Hepatocyte (in vitro differentiated cells): ENCODE measurements around the gene PROSER2. TPM values are rescaled to one million over a fixed set of nuclear protein-coding genes. Genes with fewer than 3 reads are reported as not detected.

Source experiments
- DNase-seq: peaks from one replicate; pipeline ENCODE4 v3.0.0-alpha.2; 2016; ENCODE audit warnings: low spot score
- H2AFZ ChIP-seq: fragments of 200-600 bp; sonication (generic); 2 replicates; pipeline ENCODE4 v1.6.0; 2016; ENCODE audit warnings: antibody characterized with exemption, mild to moderate bottlenecking
- H3K27ac ChIP-seq: fragments of 200-600 bp; sonication (generic); 2 replicates; pipeline ENCODE4 v1.5.1; 2016; ENCODE audit warnings: mild to moderate bottlenecking
- H3K27me3 ChIP-seq: fragments of 200-600 bp; sonication (generic); 2 replicates; pipeline ENCODE4 v1.6.1; 2016
- H3K36me3 ChIP-seq: fragments of 200-600 bp; sonication (generic); replicated peaks from 2 replicates; pipeline ENCODE4 v1.5.1; 2016; ENCODE audit warnings: low read depth; ENCODE audit not compliant: insufficient read depth
- H3K4me1 ChIP-seq: fragments of 200-600 bp; sonication (generic); 2 replicates; pipeline ENCODE4 v1.5.1; 2016; ENCODE audit warnings: mild to moderate bottlenecking, moderate library complexity; ENCODE audit not compliant: insufficient read depth
- H3K4me2 ChIP-seq: fragments of 200-600 bp; sonication (generic); 2 replicates; pipeline ENCODE4 v1.6.0; 2016
- H3K4me3 ChIP-seq: fragments of 200-600 bp; sonication (generic); 2 replicates; pipeline ENCODE4 v1.5.1; 2016; ENCODE audit warnings: mild to moderate bottlenecking
- H3K79me2 ChIP-seq: fragments of 200-600 bp; sonication (generic); 2 replicates; pipeline ENCODE4 v1.6.0; 2017; ENCODE audit warnings: mild to moderate bottlenecking
- H3K9me2 ChIP-seq: fragments of 200-600 bp; sonication (generic); replicated peaks from 2 replicates; pipeline ENCODE4 v1.6.0; 2017; ENCODE audit warnings: mild to moderate bottlenecking; ENCODE audit not compliant: insufficient read depth
- H3K9me3 ChIP-seq: fragments of 200-600 bp; sonication (generic); 2 replicates; pipeline ENCODE4 v1.5.1; 2016; ENCODE audit warnings: low read depth, mild to moderate bottlenecking
- H4K20me1 ChIP-seq: fragments of 200-600 bp; sonication (generic); 2 replicates; pipeline ENCODE4 v1.6.0; 2016; ENCODE audit warnings: mild to moderate bottlenecking; ENCODE audit not compliant: insufficient read depth, poor library complexity, severe bottlenecking
- EZH2 ChIP-seq: fragments of 200-600 bp; sonication (generic); IDR thresholded peaks from 2 replicates; pipeline ENCODE4 v1.6.1; 2016; ENCODE audit warnings: antibody characterized with exemption, mild to moderate bottlenecking, borderline replicate concordance
- EZH2phosphoT487 ChIP-seq: fragments of 200-600 bp; sonication (generic); IDR thresholded peaks from one replicate; pipeline ENCODE4 v1.6.1; 2018; ENCODE audit warnings: antibody characterized with exemption, mild to moderate bottlenecking, low read depth, moderate library complexity; ENCODE audit not compliant: unreplicated experiment, severe bottlenecking
- WGBS: methylation state at CpG from one replicate; pipeline ENCODE4 v1.1.6; 2016; ENCODE audit warnings: low lambda C conversion rate; ENCODE audit errors: missing lambda C conversion rate; 5-methylcytosine and 5-hydroxymethylcytosine counted together
- polyA plus RNA-seq: library from polyadenylated mRNA; unstranded; fragments of >200 nt; fragmentation: Nextera tagmentation; extraction: Ambion mirVana; gene quantifications from 2 replicates; pipeline ENCODE4 v1.2.1, GENCODE V29; 2016
- total RNA-seq: library from RNA; depleted of rRNA; stranded (reverse); fragments of >200 nt; gene quantifications from 2 replicates; pipeline ENCODE4 v1.2.3, GENCODE V29; 2014
- TF ChIP-seq, protein P1 (sequence below): fragments of 200-600 bp; sonication (generic); IDR thresholded peaks from 2 replicates; pipeline ENCODE4 v1.5.1; 2016; ENCODE audit warnings: antibody characterized with exemption, mild to moderate bottlenecking; ENCODE audit not compliant: poor library complexity

PROSER2 gene
- total and polyA plus RNA-seq, 2 experiments from 2014 or later, result 13.3 to 39.9 TPM

DNA sequence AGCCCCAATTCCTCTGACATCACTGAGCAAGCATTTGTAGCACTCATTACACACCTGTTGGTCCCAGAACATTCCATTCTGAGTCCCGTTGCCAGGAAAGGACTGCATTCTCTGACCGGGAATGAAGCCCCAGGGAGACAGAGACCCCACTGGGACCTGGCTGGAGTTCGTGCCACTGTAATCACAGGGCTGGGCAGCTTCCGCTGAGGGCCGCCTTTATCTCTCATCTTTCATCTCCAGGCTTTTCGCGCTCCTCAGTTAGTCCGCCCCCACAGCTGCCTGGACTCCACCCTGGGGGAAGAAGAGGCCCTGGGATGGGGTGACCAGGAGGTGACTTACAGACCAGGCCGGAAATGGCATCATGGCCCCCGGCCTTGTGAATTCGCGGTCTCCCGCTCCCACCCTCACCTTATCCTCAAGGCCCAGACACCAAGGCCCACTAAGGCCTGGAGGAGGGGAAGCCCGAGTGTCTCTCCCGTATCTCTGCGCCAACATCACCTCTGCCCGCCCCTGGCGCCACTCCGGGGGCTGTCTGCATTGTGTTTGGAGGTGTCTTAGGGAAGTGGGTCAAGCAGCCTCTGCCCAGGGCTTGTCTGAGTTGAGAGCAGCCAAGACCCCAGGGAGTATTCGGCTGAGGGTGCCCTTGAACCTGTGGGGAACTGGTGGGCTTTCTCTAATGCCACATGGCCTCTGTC is 75.4 kb downstream of the PROSER2 start:
- Histone ChIP-seq H3K79me2 (no peaks in the 10 kb centered on the region), H3K9me2 (no peaks in the 10 kb centered on the region), H3K4me1 (peaks cover 12% of the 10 kb centered on the region), H3K9me3 (no peaks in the 10 kb centered on the region), H4K20me1 (no peaks in the 10 kb centered on the region), H2AFZ (no peak overlapping the region), H3K27ac (peak overlapping the region; percentile 66), H3K4me3 (no peak overlapping the region), H3K36me3 (no peaks in the 10 kb centered on the region), H3K4me2 (no peak overlapping the region), H3K27me3 (no peaks in the 10 kb centered on the region)
- TF ChIP-seq EZH2, result no peak
- TF ChIP-seq, protein P1, sequence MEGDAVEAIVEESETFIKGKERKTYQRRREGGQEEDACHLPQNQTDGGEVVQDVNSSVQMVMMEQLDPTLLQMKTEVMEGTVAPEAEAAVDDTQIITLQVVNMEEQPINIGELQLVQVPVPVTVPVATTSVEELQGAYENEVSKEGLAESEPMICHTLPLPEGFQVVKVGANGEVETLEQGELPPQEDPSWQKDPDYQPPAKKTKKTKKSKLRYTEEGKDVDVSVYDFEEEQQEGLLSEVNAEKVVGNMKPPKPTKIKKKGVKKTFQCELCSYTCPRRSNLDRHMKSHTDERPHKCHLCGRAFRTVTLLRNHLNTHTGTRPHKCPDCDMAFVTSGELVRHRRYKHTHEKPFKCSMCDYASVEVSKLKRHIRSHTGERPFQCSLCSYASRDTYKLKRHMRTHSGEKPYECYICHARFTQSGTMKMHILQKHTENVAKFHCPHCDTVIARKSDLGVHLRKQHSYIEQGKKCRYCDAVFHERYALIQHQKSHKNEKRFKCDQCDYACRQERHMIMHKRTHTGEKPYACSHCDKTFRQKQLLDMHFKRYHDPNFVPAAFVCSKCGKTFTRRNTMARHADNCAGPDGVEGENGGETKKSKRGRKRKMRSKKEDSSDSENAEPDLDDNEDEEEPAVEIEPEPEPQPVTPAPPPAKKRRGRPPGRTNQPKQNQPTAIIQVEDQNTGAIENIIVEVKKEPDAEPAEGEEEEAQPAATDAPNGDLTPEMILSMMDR, result no peak
- TF ChIP-seq EZH2phosphoT487, result no peak
- WGBS, result 61% methylated on average over 20 of the region's 20 CpGs
- peak; percentile 70 for DNase-seq

DNA sequence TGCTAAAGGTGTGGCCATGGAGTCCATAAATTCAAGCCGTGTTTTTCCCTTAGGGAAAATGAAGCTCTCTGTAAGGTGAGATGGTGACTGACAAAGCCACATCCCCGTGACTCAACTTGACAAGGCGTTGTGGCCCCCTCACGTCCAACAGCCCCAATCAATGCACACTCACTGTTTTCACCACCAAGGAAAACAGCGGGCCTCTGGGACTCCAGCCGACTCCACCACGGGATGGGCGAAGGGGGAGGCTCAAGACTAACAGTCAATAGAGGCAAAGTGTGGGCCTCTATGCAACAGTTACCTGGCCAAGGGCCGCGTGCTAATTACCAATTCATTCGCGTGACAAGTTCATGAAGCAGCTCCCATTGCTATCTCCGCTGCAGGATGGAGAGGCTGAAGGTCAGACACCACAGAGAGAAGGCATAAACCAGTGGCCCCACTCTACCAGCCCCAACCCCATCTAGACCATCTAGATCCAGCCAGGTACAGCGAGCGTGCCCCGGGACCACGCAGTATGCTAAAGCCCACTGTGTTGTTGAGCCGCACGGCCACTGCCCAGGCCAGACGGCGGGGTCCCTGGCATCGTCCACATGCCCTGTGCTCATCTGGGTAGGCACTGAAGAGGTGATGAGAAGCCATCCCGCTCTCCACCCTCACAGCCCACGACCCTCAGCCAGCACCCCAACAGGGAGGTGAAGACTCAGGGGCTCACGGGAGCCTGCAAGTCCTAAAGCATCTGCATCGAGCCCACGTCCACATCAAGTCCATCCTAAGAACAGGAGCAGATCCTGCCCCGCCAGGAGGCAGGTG is 76.1 kb downstream of the PROSER2 start:
- Histone ChIP-seq H3K27ac (peak overlapping the region; percentile 66), H3K9me3 (no peaks in the 10 kb centered on the region), H4K20me1 (no peaks in the 10 kb centered on the region), H3K4me3 (no peak overlapping the region), H3K79me2 (no peaks in the 10 kb centered on the region), H3K4me1 (peaks cover 12% of the 10 kb centered on the region), H3K27me3 (no peaks in the 10 kb centered on the region), H2AFZ (no peak overlapping the region), H3K4me2 (no peak overlapping the region), H3K9me2 (no peaks in the 10 kb centered on the region), H3K36me3 (no peaks in the 10 kb centered on the region)
- WGBS, result 93% methylated on average over 28 of the region's 28 CpGs
- DNase-seq, result no peak
- no peak for TF ChIP-seq EZH2phosphoT487
- TF ChIP-seq EZH2, result no peak
- TF ChIP-seq, protein P1, result no peak

DNA sequence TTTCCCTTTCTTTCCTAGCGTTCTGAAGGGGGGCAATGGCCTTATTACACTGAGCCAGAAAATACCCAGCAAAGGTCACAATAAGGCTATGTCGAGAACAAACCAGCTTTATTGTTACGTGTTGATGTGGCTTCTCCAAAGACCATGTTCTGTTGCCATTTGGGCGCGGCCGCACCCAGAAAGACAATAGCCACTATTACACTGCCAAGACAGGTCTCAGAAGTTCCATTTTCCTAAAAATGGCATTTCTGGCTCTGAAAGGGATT is 77.8 kb downstream of the PROSER2 start:
- H2AFZ ChIP-seq, result no peak overlapping the region
- H3K9me2 ChIP-seq, result no peaks in the 10 kb centered on the region
- no peaks in the 10 kb centered on the region for H3K79me2 ChIP-seq
- no peak overlapping the region for H3K4me2 ChIP-seq
- TF ChIP-seq, protein P1, result no peak
- no peak for TF ChIP-seq EZH2
- no peak for TF ChIP-seq EZH2phosphoT487
- no peaks in the 10 kb centered on the region for H3K36me3 ChIP-seq
- no peaks in the 10 kb centered on the region for H4K20me1 ChIP-seq
- H3K27ac ChIP-seq, result no peak overlapping the region
- peaks cover 12% of the 10 kb centered on the region for H3K4me1 ChIP-seq
- H3K27me3 ChIP-seq, result no peaks in the 10 kb centered on the region
- no peak for DNase-seq
- 98% methylated on average over 6 of the region's 6 CpGs for WGBS
- H3K4me3 ChIP-seq, result no peak overlapping the region
- H3K9me3 ChIP-seq, result no peaks in the 10 kb centered on the region
